Activated CD8-positive, alpha-beta memory T cell treated with anti-CD3 and anti-CD28 coated beads, Interleukin-2, amount 10 ng/mL, durations not matched to agents 7 days and 5 days (primary cell): ENCODE measurements around the gene NEMP2. TPM values are rescaled to one million over a fixed set of nuclear protein-coding genes. Genes with fewer than 3 reads are reported as not detected.

Source experiments
- total RNA-seq, 2 experiments: library from RNA; stranded (reverse); gene quantifications; one replicate each; pipeline ENCODE4 v1.2.3, GENCODE V29; 2021

NEMP2 gene
- total RNA-seq, 2 experiments from 2014 or later: 12.9 to 17.4 TPM

Other genes starting within 250 kb of the NEMP2 start
- gene HIBCH, start 214.9 kb downstream of the NEMP2 start, total RNA-seq: 10 to 100 TPM; 17.2 to 18.7 TPM
- gene INPP1, start 191.1 kb downstream of the NEMP2 start, total RNA-seq: 10 to 100 TPM; 13.7 to 18.9 TPM
- 10 to 100 TPM; 53.1 to 56.4 TPM for gene MFSD6, start 126.4 kb downstream of the NEMP2 start, total RNA-seq
- 10 to 100 TPM; 36.8 to 38.4 TPM for gene NAB1, start 114.4 kb upstream of the NEMP2 start, total RNA-seq